ENCODE data around the gene FAIM2.
"Not testable (repeated sequence)": the region's sequence is repeated elsewhere in the genome, so short reads cannot be mapped to it uniquely, and the experiment has no call there.

The FAIM2 gene

DNA sequence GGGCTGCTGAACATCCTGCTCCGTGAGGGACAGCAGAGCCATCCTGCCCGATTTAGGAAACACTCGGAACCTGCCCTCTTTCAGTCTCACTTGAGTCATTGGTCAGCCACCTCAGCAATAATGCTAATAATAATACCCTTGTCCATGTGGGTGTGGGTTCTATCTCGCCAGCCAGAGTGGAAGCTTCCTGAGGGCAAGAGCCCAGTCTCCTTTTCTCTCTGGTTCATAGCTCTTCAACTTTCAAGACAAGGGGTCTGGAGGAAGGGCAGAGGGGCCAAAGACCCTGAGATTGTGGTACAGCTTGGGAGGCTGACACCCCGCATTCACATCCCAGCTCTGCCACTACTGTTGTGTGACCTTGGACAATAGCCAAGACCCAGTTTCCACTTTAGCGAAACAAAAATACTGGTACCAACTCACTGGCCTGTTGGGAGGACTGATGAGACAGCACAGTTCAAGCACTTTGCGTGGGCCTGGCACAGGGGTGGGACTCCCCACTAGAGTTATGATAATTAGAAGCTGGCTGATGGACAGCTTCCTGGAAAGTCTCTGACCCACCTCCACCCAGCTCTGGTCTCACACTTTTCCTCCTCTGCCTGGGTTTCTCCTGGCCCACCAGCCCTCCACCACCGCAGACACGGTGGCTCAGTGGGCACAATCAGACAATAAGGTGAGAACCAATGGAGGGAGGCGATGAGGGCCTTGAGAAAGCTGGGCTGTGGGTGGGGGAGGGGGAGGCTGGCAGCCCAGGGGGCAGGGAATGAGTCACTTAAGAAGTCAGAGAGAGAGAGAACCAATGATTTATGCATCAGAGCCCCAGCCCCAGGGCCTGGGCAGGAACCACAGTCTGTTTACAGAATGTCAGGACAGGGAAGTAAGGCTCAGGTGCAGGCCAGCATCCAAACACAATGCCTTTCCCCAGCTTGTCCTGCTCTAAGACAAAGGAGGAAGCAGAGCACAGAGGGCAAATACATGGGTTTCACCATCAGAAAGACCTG, 9.6 kb downstream of the FAIM2 start:
- no peak for DNase-seq (ENCODE audit: low read depth)

DNA sequence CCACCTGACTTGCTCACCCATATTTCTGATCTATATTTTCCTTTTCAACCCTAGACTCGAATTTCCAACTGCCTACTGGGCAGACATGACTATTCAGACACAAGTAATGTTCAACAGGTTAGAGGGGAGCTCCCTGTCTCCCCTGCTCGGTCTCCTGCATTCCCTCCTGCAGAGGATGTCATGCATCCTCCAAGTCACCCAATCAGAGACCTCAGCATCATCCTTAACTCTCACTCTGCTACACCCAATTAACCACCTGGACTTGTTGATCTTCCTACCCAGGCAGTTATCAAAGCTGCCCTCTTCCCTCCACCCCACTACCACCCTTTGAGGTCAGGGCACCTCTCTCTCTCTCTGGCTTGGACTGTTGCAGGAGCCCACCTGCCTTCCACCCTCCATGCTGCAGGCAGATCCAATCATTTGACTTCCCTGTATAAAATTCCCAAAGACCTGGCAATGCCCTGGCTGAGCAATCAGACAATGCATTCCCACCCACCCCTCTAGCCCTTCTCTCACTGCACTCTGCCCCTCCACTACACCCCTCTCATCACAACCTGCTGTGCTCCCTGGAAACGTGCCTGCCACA, 10.9 kb downstream of the FAIM2 start:
- DNase-seq (ENCODE audit: low read depth): no peak

DNA sequence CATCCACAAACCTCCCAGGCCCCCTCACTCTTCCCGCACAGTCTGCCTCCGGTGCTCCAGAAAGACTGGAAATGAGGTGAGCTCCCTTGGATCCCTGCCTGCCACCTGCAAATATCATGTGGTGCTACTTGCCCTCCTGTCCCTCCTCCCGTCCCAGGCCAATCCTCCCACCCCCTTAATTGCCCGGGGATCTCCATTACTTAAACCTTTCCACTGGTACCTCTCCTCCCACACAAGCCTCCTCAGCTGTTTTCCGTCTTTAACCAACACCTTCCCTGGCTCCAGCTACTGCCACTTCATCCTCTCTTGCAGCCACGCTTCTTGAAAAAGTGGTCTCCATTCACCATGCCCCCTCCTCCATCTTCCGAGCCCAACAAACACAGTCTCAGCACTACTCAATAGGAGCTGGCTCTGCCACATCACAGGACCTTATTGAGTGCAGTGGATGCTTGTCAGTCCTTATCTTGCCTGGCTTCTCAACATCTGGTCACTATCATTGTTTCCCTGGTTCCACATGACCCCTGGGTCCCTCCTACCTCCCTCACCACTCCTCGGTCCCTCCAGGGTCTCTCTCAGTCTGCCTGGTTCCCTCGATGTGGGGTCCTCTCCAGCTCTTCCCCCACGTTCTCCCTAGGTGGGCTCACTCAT, 11.5 kb downstream of the FAIM2 start:
- DNase-seq (ENCODE audit: low read depth): no peak

GRCh38 chr12:49891476-49891875, 12.2 kb downstream of the FAIM2 start:
- no peak for DNase-seq (ENCODE audit: low read depth)

- DNase-seq (ENCODE audit: low read depth): no peak
These were observed 12.7 kb downstream of the FAIM2 start for GRCh38 chr12:49891012-49891411.

DNA sequence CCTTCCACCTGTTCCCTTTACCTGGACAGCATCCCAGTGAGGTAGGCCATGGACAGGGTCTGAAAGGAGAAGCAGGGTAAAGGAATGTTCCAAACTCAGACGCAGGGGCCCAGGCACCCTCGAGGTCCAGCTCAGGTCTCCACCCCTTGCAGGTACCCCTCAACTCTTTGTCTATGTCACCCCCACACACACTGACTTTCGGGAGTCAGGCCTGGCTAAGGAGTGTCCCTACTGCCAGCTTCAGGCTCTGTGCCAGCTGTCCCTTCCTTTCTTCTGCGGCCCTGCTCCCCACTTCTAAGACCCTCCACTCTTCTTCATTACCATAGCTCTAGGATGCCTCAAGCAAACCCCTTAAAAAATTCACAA, 13.6 kb downstream of the FAIM2 start:
- no peak for DNase-seq (ENCODE audit: low read depth)

- DNase-seq (ENCODE audit: low read depth): no peak
These were observed 14.2 kb downstream of the FAIM2 start for GRCh38 chr12:49889361-49890095.

DNA sequence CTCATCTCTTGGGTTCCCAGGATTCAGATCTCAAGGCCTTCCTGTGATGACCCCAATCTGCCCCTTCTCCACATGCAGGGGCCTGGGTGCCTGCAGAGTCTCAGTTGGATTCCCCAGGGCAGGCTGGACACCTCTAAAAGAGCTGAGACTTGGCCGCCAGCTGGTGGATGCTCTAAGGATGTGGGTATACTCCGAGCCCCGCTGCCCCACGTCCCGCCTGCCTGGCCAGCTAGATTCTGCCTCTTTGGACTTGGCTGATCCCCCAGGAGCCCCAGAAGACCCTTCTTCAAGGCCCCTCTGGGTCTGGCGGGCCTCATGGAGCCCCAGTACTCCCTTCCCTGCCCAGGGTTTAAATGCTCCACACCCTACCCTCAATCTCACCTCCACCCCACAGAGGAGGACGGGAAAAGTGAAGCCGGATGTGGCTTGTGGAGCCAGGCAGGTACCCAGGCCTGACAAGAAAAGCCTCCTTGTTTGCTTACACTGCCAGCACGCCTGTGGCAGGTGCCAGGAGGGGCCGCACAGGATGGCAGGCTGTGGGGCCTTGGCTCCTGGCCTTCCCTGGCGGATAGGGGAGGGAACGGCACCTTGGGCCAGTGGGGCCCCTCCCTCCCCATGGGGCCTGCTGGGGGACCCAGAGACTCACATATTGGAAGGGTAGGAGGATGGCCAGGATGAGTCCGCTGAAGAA, 15.1 kb downstream of the FAIM2 start:
- DNase-seq (ENCODE audit: low read depth): no peak

- DNase-seq (ENCODE audit: low read depth): no peak
These were observed 15.9 kb downstream of the FAIM2 start for GRCh38 chr12:49887536-49888401.

DNA sequence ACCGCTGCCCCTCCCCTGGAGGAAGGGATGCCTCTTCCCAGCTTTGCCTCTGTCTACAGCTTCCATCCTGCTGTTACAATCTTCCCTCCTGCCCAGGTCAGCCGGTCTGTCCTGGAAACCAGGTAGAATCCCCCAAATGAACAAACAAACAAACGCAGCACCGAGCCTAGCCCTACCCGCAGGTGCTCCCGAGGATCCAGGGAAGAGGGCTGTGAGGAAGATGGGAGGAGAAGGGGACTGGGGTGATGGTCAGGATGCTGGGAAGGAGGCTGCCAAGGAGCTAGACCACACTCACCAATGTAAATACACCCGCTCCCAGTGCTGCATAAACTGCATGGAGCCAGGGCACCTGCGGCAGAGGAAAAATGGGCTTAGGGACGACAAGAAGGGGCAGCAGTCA, 16.6 kb downstream of the FAIM2 start:
- DNase-seq (ENCODE audit: low read depth): no peak

GRCh38 chr12:49885663-49886461, 17.8 kb downstream of the FAIM2 start:
- DNase-seq (ENCODE audit: low read depth): no peak

GRCh38 chr12:49885118-49885517, 18.6 kb downstream of the FAIM2 start:
- DNase-seq (ENCODE audit: low read depth): no peak

GRCh38 chr12:49882851-49883464, 20.7 kb downstream of the FAIM2 start:
- no peak for DNase-seq (ENCODE audit: low read depth)

GRCh38 chr12:49882248-49882850, 21.4 kb downstream of the FAIM2 start:
- DNase-seq (ENCODE audit: low read depth): no peak

DNA sequence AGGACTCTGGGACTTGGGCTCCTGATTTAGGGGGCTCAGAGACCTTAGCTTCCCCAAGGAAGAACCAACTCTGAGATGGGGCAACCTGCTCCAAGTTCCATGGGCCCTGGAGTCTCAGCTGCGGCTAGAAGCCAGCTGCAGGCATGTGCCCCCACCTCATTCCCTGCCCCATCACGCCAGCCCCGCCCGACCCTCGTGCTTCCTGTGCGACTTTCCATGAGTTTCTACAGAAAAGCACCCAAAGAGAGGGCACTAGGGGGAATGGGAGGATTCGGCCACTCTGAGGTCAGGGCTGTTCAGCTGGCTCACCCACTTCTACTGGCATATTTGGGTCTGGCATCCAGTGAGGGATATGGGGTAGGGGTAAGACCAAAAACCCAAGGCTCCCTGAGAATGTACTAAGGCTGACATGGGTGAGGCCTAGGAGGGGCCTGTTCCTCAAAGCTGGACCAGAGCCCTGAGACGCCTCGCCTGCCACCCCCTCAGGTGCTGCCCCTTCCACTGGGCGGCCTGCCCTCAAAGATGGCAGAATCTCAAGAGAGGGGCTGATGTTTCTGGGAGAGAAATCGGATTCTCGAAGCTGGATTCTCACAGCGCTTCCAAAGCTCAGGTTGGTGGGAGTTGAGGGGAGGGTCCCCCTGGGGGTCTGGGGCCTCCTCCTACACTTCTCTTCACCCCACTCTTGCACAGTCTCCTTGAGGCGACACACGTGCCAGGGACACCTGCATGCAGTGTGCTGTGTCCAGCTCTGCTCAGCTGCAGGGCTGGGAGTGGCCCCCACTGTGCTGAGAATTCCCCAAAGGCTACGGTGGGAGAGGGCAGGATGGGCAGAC, 22.1 kb downstream of the FAIM2 start:
- DNase-seq (ENCODE audit: low read depth): no peak

DNA sequence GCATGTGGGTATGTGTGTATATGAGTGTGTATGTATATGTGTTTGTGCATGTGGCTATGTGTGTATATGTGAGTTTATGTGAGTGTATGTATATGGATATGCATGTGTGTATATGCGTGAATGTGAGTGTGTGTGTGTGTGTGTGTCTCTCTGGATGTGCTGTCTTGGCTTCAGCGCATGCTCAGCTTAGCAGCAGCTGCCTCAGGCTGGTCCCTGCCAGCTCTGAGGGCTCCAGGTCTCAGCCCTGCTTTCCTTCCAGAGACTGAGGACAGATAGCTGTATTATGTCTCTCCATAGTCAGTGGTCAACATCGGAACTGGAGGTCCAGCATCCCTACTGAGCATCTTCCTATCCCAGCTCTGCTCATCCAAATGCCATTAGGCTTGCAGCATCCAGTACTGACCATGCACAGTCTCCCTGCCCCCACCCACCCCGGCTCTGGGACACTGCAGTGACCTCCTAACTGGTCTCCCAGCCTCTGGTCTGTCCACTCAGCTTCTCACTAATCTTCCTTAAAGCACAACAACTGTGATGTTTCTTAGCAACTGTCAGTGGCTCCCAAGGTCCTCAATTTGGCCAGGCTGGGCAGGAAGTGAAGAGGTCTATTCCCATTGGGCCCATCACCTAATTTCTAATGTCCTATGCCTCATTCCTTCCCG, 22.8 kb downstream of the FAIM2 start:
- no peak for DNase-seq (ENCODE audit: low read depth)

DNA sequence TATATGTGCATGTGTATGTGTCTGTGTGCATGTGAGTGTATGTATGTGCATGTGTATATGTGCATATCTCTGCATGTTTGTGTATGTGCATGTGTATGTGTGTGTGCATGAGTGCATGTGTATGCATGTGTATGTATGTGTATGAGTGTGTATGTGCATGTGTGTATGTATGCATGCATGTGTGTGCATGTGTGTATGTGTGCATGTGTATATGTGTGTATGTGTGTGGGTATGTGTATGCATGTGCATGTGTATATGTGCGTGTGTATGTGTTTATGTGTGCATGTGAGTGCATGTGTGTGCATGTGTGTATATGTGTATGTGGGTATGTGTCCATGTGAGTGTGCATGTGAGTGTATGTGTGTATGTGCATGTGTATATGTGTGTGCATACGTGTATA, 24.6 kb downstream of the FAIM2 start:
- not testable (repeated sequence) for DNase-seq (ENCODE audit: low read depth)

DNA sequence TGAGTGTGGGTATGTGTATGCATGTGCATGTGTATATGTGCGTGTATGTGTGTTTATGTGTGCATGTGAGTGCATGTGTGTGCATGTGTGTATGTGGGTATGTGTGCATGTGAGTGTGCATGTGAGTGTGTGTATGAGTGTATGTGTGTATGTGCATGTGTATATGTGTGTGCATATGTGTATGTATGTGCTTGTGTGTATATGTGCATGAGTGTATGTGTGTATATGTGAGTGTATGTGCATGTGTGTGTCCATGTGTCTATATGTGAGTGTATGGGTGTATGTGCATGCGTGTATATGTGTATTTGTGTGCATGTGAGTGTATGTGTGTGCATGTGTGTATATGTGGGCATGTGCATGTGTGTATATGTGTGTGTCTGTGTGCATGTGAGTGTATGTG, 25.7 kb downstream of the FAIM2 start:
- DNase-seq (ENCODE audit: low read depth): no peak

Data from CMK (cell line).